Endodermal cell (in vitro differentiated cells): ENCODE measurements around the gene CD81. TPM values are rescaled to one million over a fixed set of nuclear protein-coding genes. Genes with fewer than 3 reads are reported as not detected.

Experiments
- DNase-seq: peaks from one replicate; pipeline ENCODE4 v3.0.0-alpha.2; 2017
- H3K27ac ChIP-seq: 2 replicates; pipeline ENCODE4 v1.5.1; 2013; ENCODE audit warnings: mild to moderate bottlenecking, low read depth, low read length, moderate library complexity
- H3K27me3 ChIP-seq: 2 replicates; pipeline ENCODE4 v1.6.1; 2013; ENCODE audit warnings: mild to moderate bottlenecking, low read length, moderate library complexity; ENCODE audit not compliant: insufficient read depth, control insufficient read depth, poor library complexity, severe bottlenecking
- H3K36me3 ChIP-seq: 2 replicates; pipeline ENCODE4 v1.7.0; 2013; ENCODE audit warnings: mild to moderate bottlenecking, low read length, moderate library complexity; ENCODE audit not compliant: control insufficient read depth, insufficient read depth
- H3K4me1 ChIP-seq: one replicate; pipeline ENCODE4 v1.7.0; 2013; ENCODE audit warnings: low read length; ENCODE audit not compliant: control insufficient read depth, insufficient read depth
- H3K4me3 ChIP-seq: 2 replicates; pipeline ENCODE4 v1.5.1; 2013; ENCODE audit warnings: mild to moderate bottlenecking, low read length, moderate library complexity
- H3K9ac ChIP-seq: 2 replicates; pipeline ENCODE4 v1.6.1; 2013; ENCODE audit warnings: mild to moderate bottlenecking, low read length, moderate library complexity; ENCODE audit not compliant: poor library complexity, severe bottlenecking; ENCODE audit errors: extremely low read depth
- H3K9me3 ChIP-seq: 2 replicates; pipeline ENCODE4 v1.6.1; 2013; ENCODE audit warnings: mild to moderate bottlenecking, low read length, moderate library complexity; ENCODE audit not compliant: control insufficient read depth
- H3K27ac Mint-ChIP-seq: 2 replicates; pipeline ENCODE4 v1.8.0; 2020; ENCODE audit warnings: mixed read lengths
- H3K27me3 Mint-ChIP-seq: 2 replicates; pipeline ENCODE4 v1.8.0; 2021; ENCODE audit warnings: mild to moderate bottlenecking, mixed read lengths; ENCODE audit not compliant: insufficient read depth
- H3K36me3 Mint-ChIP-seq: 2 replicates; pipeline ENCODE4 v1.8.0; 2020; ENCODE audit warnings: low read depth, mixed read lengths
- H3K4me1 Mint-ChIP-seq: 2 replicates; pipeline ENCODE4 v1.8.0; 2020; ENCODE audit warnings: mixed read lengths
- H3K4me3 Mint-ChIP-seq: 2 replicates; pipeline ENCODE4 v1.8.0; 2020; ENCODE audit warnings: mild to moderate bottlenecking, moderate library complexity, mixed read lengths
- H3K9me3 Mint-ChIP-seq: 2 replicates; pipeline ENCODE4 v1.8.0; 2020; ENCODE audit warnings: mild to moderate bottlenecking, mixed read lengths
- WGBS, 2 experiments: methylation state at CpG; one replicate each; pipeline versions ENCODE4 v1.1.5 to v1.1.7; 2013; ENCODE audit warnings: missing lambda C conversion rate in 2 of 2, mixed read lengths in 1 of 2; ENCODE audit not compliant: insufficient coverage in 1 of 2, insufficient read length in 1 of 2; 5-methylcytosine and 5-hydroxymethylcytosine counted together
- total RNA-seq, 2 donors: library from RNA; stranded (reverse); fragmentation: NEBNext Ultra II Directional in 1 of 2; extraction: Animal tissue kit (Norgen Biotek cat#: 25700) in 1 of 2; gene quantifications; 2 replicates in 1 of 2; 3 replicates in 1 of 2; pipeline ENCODE4 v1.2.1, GENCODE V29; 2021
- TF ChIP-seq, protein P1 (sequence below): fragments of 200-600 bp; sonication (generic); conservative IDR thresholded peaks from 2 replicates; pipeline ENCODE4 v1.5.0; 2021; ENCODE audit warnings: antibody characterized with exemption, mild to moderate bottlenecking

The CD81 gene
- total RNA-seq, 2 donors from 2014 or later = 275 to 331 TPM

DNA sequence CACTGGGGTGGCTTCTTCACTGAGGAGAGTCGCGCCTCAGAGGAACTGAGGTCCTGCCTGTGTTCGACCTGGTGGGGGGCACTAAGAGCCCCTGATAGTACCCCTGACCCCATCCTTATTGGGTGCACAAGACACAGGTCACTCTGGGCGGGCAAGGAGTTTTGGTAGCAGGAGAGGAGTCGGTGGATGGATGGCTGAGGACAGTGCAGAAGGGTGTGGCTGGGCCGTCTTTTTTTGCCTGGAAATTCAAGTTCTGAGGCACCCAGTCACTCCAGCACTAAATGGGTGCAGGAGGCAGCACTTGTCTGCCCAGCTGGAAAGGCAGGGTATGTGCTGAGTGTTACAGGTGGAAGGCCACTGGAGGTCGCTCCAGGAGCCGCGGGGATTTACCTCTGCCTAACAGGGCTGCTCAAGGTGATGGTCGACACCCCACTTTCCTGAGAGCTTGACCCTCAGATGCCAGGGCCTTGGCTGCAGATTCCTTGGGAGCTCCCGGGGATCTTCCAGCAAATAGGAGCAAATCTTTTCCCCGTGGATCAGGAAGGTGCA, 24.4 kb downstream of the CD81 start:
- Mint-ChIP-seq H3K27ac (peak overlapping the region; percentile 90), H3K36me3 (peaks cover 19% of the 10 kb centered on the region), H3K4me1 (peaks cover 5% of the 10 kb centered on the region), H3K9me3 (no peaks in the 10 kb centered on the region), H3K27me3 (no peaks in the 10 kb centered on the region), H3K4me3 (peak overlapping the region; percentile 80)
- Histone ChIP-seq H3K4me1 (no peaks in the 10 kb centered on the region), H3K4me3 (peak overlapping the region; percentile 96), H3K36me3 (peaks cover 30% of the 10 kb centered on the region), H3K9me3 (no peaks in the 10 kb centered on the region), H3K27ac (no peak overlapping the region), H3K27me3 (no peaks in the 10 kb centered on the region), H3K9ac (peak overlapping the region; percentile 96)
- 59 to 63% methylated on average over 8 to 12 of the region's 12 CpGs for WGBS, 2 experiments
- no peak for DNase-seq
- TF ChIP-seq, protein P1, sequence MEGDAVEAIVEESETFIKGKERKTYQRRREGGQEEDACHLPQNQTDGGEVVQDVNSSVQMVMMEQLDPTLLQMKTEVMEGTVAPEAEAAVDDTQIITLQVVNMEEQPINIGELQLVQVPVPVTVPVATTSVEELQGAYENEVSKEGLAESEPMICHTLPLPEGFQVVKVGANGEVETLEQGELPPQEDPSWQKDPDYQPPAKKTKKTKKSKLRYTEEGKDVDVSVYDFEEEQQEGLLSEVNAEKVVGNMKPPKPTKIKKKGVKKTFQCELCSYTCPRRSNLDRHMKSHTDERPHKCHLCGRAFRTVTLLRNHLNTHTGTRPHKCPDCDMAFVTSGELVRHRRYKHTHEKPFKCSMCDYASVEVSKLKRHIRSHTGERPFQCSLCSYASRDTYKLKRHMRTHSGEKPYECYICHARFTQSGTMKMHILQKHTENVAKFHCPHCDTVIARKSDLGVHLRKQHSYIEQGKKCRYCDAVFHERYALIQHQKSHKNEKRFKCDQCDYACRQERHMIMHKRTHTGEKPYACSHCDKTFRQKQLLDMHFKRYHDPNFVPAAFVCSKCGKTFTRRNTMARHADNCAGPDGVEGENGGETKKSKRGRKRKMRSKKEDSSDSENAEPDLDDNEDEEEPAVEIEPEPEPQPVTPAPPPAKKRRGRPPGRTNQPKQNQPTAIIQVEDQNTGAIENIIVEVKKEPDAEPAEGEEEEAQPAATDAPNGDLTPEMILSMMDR = peak; percentile 44

DNA sequence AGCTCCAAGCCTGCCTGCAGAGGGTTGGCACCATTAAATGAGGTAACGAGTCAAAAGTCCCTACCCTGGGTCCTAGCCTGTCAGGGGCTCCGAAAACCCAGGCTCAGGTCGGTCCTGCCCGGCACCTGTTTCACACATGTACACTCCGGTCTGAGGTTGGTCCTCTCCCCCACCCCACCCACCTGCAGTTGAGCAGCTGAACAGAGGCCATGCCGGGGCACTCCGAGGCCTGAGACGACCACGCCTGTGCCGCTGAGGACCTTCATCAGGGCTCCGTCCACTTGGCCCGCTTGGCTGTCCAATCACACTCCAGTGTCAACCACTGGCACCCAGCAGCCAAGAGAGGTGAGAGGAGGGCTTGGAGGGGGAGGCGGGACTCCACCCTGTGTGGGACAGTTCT, 25.0 kb downstream of the CD81 start:
- Histone ChIP-seq H3K4me3 (peak overlapping the region; percentile 96), H3K9ac (peak overlapping the region; percentile 96), H3K36me3 (peaks cover 30% of the 10 kb centered on the region), H3K9me3 (no peaks in the 10 kb centered on the region), H3K27me3 (no peaks in the 10 kb centered on the region), H3K27ac (no peak overlapping the region), H3K4me1 (no peaks in the 10 kb centered on the region)
- Mint-ChIP-seq H3K4me3 (peak overlapping the region; percentile 80), H3K9me3 (no peaks in the 10 kb centered on the region), H3K27ac (peak overlapping the region; percentile 58), H3K4me1 (peaks cover 5% of the 10 kb centered on the region), H3K36me3 (peaks cover 14% of the 10 kb centered on the region), H3K27me3 (no peaks in the 10 kb centered on the region)
- 95 to 96% methylated on average over 9 to 13 of the region's 13 CpGs for WGBS, 2 experiments
- TF ChIP-seq, protein P1 = no peak
- no peak for DNase-seq

DNA sequence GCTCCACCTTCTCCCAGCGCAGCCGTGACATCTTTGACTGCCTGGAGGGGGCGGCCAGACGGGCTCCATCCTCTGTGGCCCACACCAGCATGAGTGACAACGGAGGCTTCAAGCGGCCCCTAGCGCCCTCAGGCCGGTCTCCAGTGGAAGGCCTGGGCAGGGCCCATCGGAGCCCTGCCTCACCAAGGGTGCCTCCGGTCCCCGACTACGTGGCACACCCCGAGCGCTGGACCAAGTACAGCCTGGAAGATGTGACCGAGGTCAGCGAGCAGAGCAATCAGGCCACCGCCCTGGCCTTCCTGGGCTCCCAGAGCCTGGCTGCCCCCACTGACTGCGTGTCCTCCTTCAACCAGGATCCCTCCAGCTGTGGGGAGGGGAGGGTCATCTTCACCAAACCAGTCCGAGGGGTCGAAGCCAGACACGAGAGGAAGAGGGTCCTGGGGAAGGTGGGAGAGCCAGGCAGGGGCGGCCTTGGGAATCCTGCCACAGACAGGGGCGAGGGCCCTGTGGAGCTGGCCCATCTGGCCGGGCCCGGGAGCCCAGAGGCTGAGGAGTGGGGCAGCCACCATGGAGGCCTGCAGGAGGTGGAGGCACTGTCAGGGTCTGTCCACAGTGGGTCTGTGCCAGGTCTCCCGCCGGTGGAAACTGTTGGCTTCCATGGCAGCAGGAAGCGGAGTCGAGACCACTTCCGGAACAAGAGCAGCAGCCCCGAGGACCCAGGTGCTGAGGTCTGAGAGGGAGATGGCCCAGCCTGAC, 26.0 kb downstream of the CD81 start:
- Histone ChIP-seq H3K4me3 (no peak overlapping the region), H3K9me3 (no peaks in the 10 kb centered on the region), H3K27ac (no peak overlapping the region), H3K4me1 (no peaks in the 10 kb centered on the region), H3K27me3 (no peaks in the 10 kb centered on the region), H3K9ac (no peak overlapping the region), H3K36me3 (peaks cover 24% of the 10 kb centered on the region)
- Mint-ChIP-seq H3K27me3 (no peaks in the 10 kb centered on the region), H3K4me3 (peak overlapping the region; percentile 80), H3K4me1 (peaks cover 5% of the 10 kb centered on the region), H3K36me3 (peaks cover 8% of the 10 kb centered on the region), H3K9me3 (no peaks in the 10 kb centered on the region), H3K27ac (no peak overlapping the region)
- WGBS, 2 experiments = 91% methylated on average over 18 to 31 of the region's 31 CpGs
- TF ChIP-seq, protein P1 = no peak
- no peak for DNase-seq
